H1 (cell line): ENCODE data around the gene HPS3. TPM values are rescaled to one million over a fixed set of nuclear protein-coding genes. Genes with fewer than 3 reads are reported as not detected.

Source experiments
- CTCF ChIA-PET: fragments of 300-600 bp; sonication (Branson Sonifier 250); formaldehyde crosslinking; loops from one replicate; lab custom pipeline; 2021; ENCODE audit not compliant: partially characterized antibody; lab: Charles Lee
- POLR2A ChIA-PET: fragments of 300-600 bp; sonication (Branson Sonifier 250); formaldehyde crosslinking; loops from one replicate; lab custom pipeline; 2021; ENCODE audit warnings: inconsistent platforms; ENCODE audit not compliant: partially characterized antibody; lab: Charles Lee
- DNase-seq, 2 experiments: peaks; one replicate each; pipeline versions ENCODE4 v3.0.0 to v3.0.0-alpha.2; 2010 to 2022; ENCODE audit warnings: low spot score in 2 of 2, low read depth in 1 of 2, mixed read lengths in 1 of 2
- FAIRE-seq: peaks from 2 replicates; lab custom pipeline; 2011; peaks lifted over from hg19 to GRCh38; lab: Jason Lieb, UNC
- H2AFZ ChIP-seq: 2 replicates; pipeline ENCODE4 v1.8.1; 2012; ENCODE audit warnings: low read length, inconsistent platforms
- H2AK5ac ChIP-seq: 2 replicates; pipeline ENCODE4 v1.6.1; 2013; ENCODE audit warnings: low read depth, low read length
- H2BK120ac ChIP-seq: replicated peaks from 2 replicates; pipeline ENCODE3; 2013; ENCODE audit warnings: low read depth, low read length, inconsistent platforms
- H2BK12ac ChIP-seq: 2 replicates; pipeline ENCODE4 v1.6.1; 2013; ENCODE audit warnings: low read depth, low read length
- H2BK15ac ChIP-seq: 2 replicates; pipeline ENCODE4 v1.6.1; 2013; ENCODE audit warnings: low read length
- H2BK20ac ChIP-seq: 2 replicates; pipeline ENCODE4 v1.6.1; 2013; ENCODE audit warnings: low read length
- H2BK5ac ChIP-seq: 2 replicates; pipeline ENCODE4 v1.6.1; 2013; ENCODE audit warnings: low read depth, low read length
- H3K14ac ChIP-seq: 2 replicates; pipeline ENCODE4 v1.6.1; 2013; ENCODE audit warnings: inconsistent platforms; ENCODE audit not compliant: insufficient read length
- H3K18ac ChIP-seq: 2 replicates; pipeline ENCODE4 v1.6.1; 2013; ENCODE audit warnings: low read length; ENCODE audit errors: extremely low read depth
- H3K23ac ChIP-seq: 2 replicates; pipeline ENCODE4 v1.6.1; 2013; ENCODE audit warnings: inconsistent platforms; ENCODE audit not compliant: insufficient read length
- H3K23me2 ChIP-seq: 2 replicates; pipeline ENCODE4 v1.6.1; 2013; ENCODE audit warnings: low read depth, low read length
- H3K27ac ChIP-seq: 2 replicates; pipeline ENCODE4 v1.6.1; 2011; ENCODE audit warnings: low read depth, low read length, inconsistent platforms
- H3K27me3 ChIP-seq, 4 experiments: replicated peaks in 1 of 4; 1 replicate in 1 of 4; 2 replicates in 3 of 4; pipeline versions ENCODE4 v1.6.1 to v1.8.1; 2011 to 2013; ENCODE audit warnings: low read length in 3 of 4, mild to moderate bottlenecking in 3 of 4, inconsistent platforms in 2 of 4, mixed read lengths in 2 of 4, moderate library complexity in 1 of 4; ENCODE audit not compliant: control insufficient read depth in 3 of 4, insufficient read depth in 3 of 4; ENCODE audit errors: extremely low read depth in 1 of 4
- H3K36me3 ChIP-seq, 4 experiments: 2 replicates each; pipeline versions ENCODE4 v1.6.1 to v1.8.1; 2011 to 2013; ENCODE audit warnings: mild to moderate bottlenecking in 4 of 4, low read length in 3 of 4, moderate library complexity in 2 of 4, control low read depth in 1 of 4, inconsistent platforms in 1 of 4; ENCODE audit not compliant: insufficient read depth in 4 of 4, control insufficient read depth in 2 of 4
- H3K4ac ChIP-seq: replicated peaks from 2 replicates; pipeline ENCODE3; 2013; ENCODE audit warnings: low read length, low read depth, mixed read lengths, inconsistent platforms; ENCODE audit not compliant: insufficient read length
- H3K4me1 ChIP-seq, 4 experiments: replicated peaks in 1 of 4; 1 replicate in 1 of 4; 2 replicates in 3 of 4; pipeline versions ENCODE4 v1.6.1 to v1.8.1; 2011 to 2013; ENCODE audit warnings: low read length in 3 of 4, inconsistent platforms in 2 of 4, mixed read lengths in 1 of 4; ENCODE audit not compliant: insufficient read depth in 4 of 4, control insufficient read depth in 3 of 4
- H3K4me2 ChIP-seq, 2 experiments: 2 replicates each; pipeline versions ENCODE4 v1.6.1 to v1.8.1; 2011 to 2013; ENCODE audit warnings: low read depth in 2 of 2, low read length in 2 of 2, control low read depth in 1 of 2, inconsistent platforms in 1 of 2, mild to moderate bottlenecking in 1 of 2; ENCODE audit not compliant: insufficient read depth in 1 of 2
- H3K4me3 ChIP-seq, 4 experiments: fragments of 200-600, 300-600 bp in 1 of 4; sonication (generic), shearing (Covaris generic), sonication (Bioruptor Twin) in 1 of 4; 2 replicates each; pipeline versions ENCODE4 v1.5.1 to v1.8.1; 2011 to 2016; ENCODE audit warnings: low read length in 4 of 4, low read depth in 3 of 4, control low read depth in 2 of 4, inconsistent platforms in 2 of 4, mild to moderate bottlenecking in 2 of 4, mixed read lengths in 1 of 4, moderate library complexity in 1 of 4; ENCODE audit not compliant: insufficient read depth in 2 of 4; ENCODE audit errors: extremely low read depth in 1 of 4
- H3K56ac ChIP-seq: replicated peaks from 2 replicates; pipeline ENCODE3; 2013; ENCODE audit warnings: low read depth, mild to moderate bottlenecking, mixed read lengths, low read length, inconsistent platforms; ENCODE audit not compliant: insufficient read length
- H3K79me1 ChIP-seq: 2 replicates; pipeline ENCODE4 v1.6.1; 2013; ENCODE audit warnings: low read depth, low read length, control low read depth
- H3K79me2 ChIP-seq, 2 experiments: 2 replicates each; pipeline versions ENCODE4 v1.6.1 to v1.8.1; 2012 to 2013; ENCODE audit warnings: low read length in 2 of 2, mild to moderate bottlenecking in 2 of 2, inconsistent platforms in 1 of 2; ENCODE audit not compliant: insufficient read depth in 2 of 2, control insufficient read depth in 1 of 2
- H3K9ac ChIP-seq, 4 experiments: replicated peaks in 1 of 4; 1 replicate in 1 of 4; 2 replicates in 3 of 4; pipeline versions ENCODE4 v1.6.1 to v1.8.1; 2011 to 2013; ENCODE audit warnings: low read depth in 3 of 4, low read length in 3 of 4, control low read depth in 2 of 4, mild to moderate bottlenecking in 2 of 4, moderate library complexity in 2 of 4, inconsistent platforms in 1 of 4; ENCODE audit errors: extremely low read depth in 1 of 4
- H3K9me3 ChIP-seq, 2 experiments: 2 replicates each; pipeline versions ENCODE4 v1.6.1 to v1.8.1; 2012 to 2013; ENCODE audit warnings: mild to moderate bottlenecking in 2 of 2, moderate library complexity in 2 of 2, control low read depth in 1 of 2, inconsistent platforms in 1 of 2, low read depth in 1 of 2, low read length in 1 of 2, mixed read lengths in 1 of 2; ENCODE audit not compliant: insufficient read depth in 2 of 2
- H4K20me1 ChIP-seq, 2 experiments: replicated peaks in 1 of 2; 2 replicates each; pipeline versions ENCODE3 to v1.8.1; 2011 to 2013; ENCODE audit warnings: inconsistent platforms in 2 of 2, low read length in 2 of 2, mild to moderate bottlenecking in 1 of 2; ENCODE audit not compliant: insufficient read depth in 2 of 2, control insufficient read depth in 1 of 2
- H4K5ac ChIP-seq: 2 replicates; pipeline ENCODE4 v1.6.1; 2013; ENCODE audit warnings: low read length, low read depth, mixed read lengths, inconsistent platforms; ENCODE audit not compliant: insufficient read length
- H4K8ac ChIP-seq: 2 replicates; pipeline ENCODE4 v1.8.0; 2013; ENCODE audit warnings: mild to moderate bottlenecking, moderate library complexity, low read length, inconsistent platforms; ENCODE audit not compliant: insufficient read depth; ENCODE audit errors: extremely low read depth
- H4K91ac ChIP-seq: replicated peaks from 2 replicates; pipeline ENCODE3; 2013; ENCODE audit warnings: low read length, mixed read lengths, inconsistent platforms; ENCODE audit not compliant: insufficient read length
- HDAC2 ChIP-seq, 2 experiments: fragments of 300-600 bp in 1 of 2; sonication (generic) in 1 of 2; IDR thresholded peaks; 2 replicates each; pipeline ENCODE4 v1.6.1; 2011 to 2012; ENCODE audit warnings: low read depth in 2 of 2, low read length in 2 of 2, mild to moderate bottlenecking in 2 of 2, moderate library complexity in 2 of 2, borderline replicate concordance in 1 of 2, inconsistent platforms in 1 of 2
- KDM5A ChIP-seq: fragments of 200-600 bp; IDR thresholded peaks from 2 replicates; pipeline ENCODE4 v1.7.1; 2012; ENCODE audit warnings: mild to moderate bottlenecking, low read length, inconsistent platforms, mixed read lengths
- WGBS, 2 experiments: shearing (Covaris generic) in 1 of 2; methylation state at CpG; one replicate each; pipeline versions ENCODE4 v1.1.6 to v1.1.7; 2013 to 2015; ENCODE audit warnings: low lambda C conversion rate in 2 of 2, mixed read lengths in 2 of 2, inconsistent platforms in 1 of 2, low coverage in 1 of 2, missing lambda C conversion rate in 1 of 2; ENCODE audit not compliant: insufficient replicate concordance in 2 of 2, insufficient coverage in 1 of 2, insufficient read length in 1 of 2; ENCODE audit errors: extremely low coverage in 1 of 2, missing lambda C conversion rate in 1 of 2; 5-methylcytosine and 5-hydroxymethylcytosine counted together
- polyA plus RNA-seq, 7 experiments: library from polyadenylated mRNA; depleted of rRNA in 3 of 7; stranded (reverse) in 5 of 7; unstranded in 2 of 7; fragments of >200 nt in 5 of 7; fragments of 200-250 nt in 2 of 7; gene quantifications; 1 replicate in 5 of 7; 2 replicates in 1 of 7; 4 replicates in 1 of 7; pipeline versions ENCODE4 v1.2.1 to v1.2.3, GENCODE V29; 2011 to 2013; ENCODE audit warnings: missing spikeins in 2 of 7, mixed read lengths in 2 of 7
- total RNA-seq: library from RNA; stranded (reverse); fragmentation: NEBNext Ultra II Directional; extraction: Animal tissue kit (Norgen Biotek cat#: 25700); gene quantifications from 2 replicates; pipeline ENCODE4 v1.2.1, GENCODE V29; 2021
- TF ChIP-seq, protein P1 (sequence below), 3 experiments: IDR thresholded peaks; 1 replicate in 2 of 3; 2 replicates in 1 of 3; pipeline versions ENCODE4 v1.5.1 to v1.6.1; 2011; ENCODE audit warnings: low read length in 3 of 3, mild to moderate bottlenecking in 3 of 3, inconsistent platforms in 2 of 3, low read depth in 1 of 3, moderate library complexity in 1 of 3; ENCODE audit not compliant: insufficient read depth in 1 of 3; ENCODE audit errors: control extremely low read depth in 1 of 3

HPS3 gene
- total and polyA plus RNA-seq, 2 of the 8 experiments (the other 6 are each of a cell fraction or from before 2014, with no cell fraction given), result 23.7 to 48.7 TPM

DNA sequence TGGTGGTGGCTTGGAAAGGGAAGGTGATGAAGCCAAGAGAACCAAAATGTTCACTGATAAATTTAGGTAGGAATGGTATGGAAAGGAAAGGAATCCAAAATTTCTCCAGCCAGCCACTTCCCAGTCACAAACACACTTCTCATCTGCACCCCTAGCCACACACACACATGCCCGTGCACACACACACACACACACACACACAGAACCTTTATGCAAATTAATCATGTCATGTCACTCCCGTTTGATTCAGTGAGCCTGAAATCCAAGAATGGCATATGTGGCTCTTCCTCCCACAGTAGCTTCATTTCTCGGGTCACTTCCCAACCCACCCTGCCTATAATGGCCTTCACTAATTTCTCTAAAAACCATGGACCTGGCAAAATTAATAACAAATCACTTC is 40.0 kb upstream of the HPS3 start:
- Histone ChIP-seq H3K27me3 (peaks cover 0 to 8% (median 2%) of the 10 kb centered on the region in 4 experiments; a peak in 4 of 7 replicates), H3K79me2 (peaks cover 0 to 7% of the 10 kb centered on the region in 2 experiments; a peak in 2 of 4 replicates), H3K79me1 (peaks cover 3% of the 10 kb centered on the region; the same call in 1 of the 2 replicates), H3K23me2 (peaks cover 8% of the 10 kb centered on the region; the same call in 1 of the 2 replicates), H3K9ac (no peak overlapping the region), H3K4me1 (peaks cover 0 to 5% (median under 1%) of the 10 kb centered on the region in 4 experiments; a peak in 4 of 7 replicates), H2BK12ac (no peak overlapping the region), H2BK5ac (no peak overlapping the region), H2AFZ (no peak overlapping the region), H2BK120ac (no peak overlapping the region), H3K56ac (peak overlapping the region; percentile 39), H4K5ac (no peak overlapping the region), H2BK20ac (no peak overlapping the region), H3K36me3 (peaks cover 0 to 6% (median 0%) of the 10 kb centered on the region in 4 experiments; a peak in 2 of 8 replicates), H3K4ac (no peak overlapping the region), H3K27ac (no peak overlapping the region), H3K14ac (no peak overlapping the region), H3K4me2 (no peak overlapping the region), H2BK15ac (no peak overlapping the region), H3K4me3 (no peak overlapping the region), H3K18ac (no peak overlapping the region), H4K91ac (no peak overlapping the region), H3K9me3 (peaks cover 0 to 6% of the 10 kb centered on the region in 2 experiments; a peak in 1 of 4 replicates), H4K8ac (no peak overlapping the region), H2AK5ac (no peak overlapping the region), H3K23ac (no peak overlapping the region), H4K20me1 (peaks cover 0 to 7% of the 10 kb centered on the region in 2 experiments)
- ChIA-PET POLR2A (no interaction called here), CTCF (interaction anchor here (0.7 to 1.4 kb wide), 2 partner anchors 138 to 430 kb away, joined by 3 read pairs; no protein-coding TSS in a partner anchor)
- WGBS, 2 experiments, result 90% methylated on average over 3 of the region's 3 CpGs; no CpG with 5 or more reads in 1 of the 2 experiments
- FAIRE-seq (no peak), DNase-seq (no peak)
- TF ChIP-seq, protein P1, sequence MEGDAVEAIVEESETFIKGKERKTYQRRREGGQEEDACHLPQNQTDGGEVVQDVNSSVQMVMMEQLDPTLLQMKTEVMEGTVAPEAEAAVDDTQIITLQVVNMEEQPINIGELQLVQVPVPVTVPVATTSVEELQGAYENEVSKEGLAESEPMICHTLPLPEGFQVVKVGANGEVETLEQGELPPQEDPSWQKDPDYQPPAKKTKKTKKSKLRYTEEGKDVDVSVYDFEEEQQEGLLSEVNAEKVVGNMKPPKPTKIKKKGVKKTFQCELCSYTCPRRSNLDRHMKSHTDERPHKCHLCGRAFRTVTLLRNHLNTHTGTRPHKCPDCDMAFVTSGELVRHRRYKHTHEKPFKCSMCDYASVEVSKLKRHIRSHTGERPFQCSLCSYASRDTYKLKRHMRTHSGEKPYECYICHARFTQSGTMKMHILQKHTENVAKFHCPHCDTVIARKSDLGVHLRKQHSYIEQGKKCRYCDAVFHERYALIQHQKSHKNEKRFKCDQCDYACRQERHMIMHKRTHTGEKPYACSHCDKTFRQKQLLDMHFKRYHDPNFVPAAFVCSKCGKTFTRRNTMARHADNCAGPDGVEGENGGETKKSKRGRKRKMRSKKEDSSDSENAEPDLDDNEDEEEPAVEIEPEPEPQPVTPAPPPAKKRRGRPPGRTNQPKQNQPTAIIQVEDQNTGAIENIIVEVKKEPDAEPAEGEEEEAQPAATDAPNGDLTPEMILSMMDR (IDR thresholded peaks at IDR 0.05; ENCODE audit: control extremely low read depth in 1 of 3, insufficient read depth in 1 of 3, low read depth in 1 of 3, low read length in 3 of 3), result no peak
- TF ChIP-seq KDM5A, result no peak
- TF ChIP-seq HDAC2 (IDR thresholded peaks at IDR 0.05; ENCODE audit: borderline replicate concordance in 1 of 2, low read depth in 2 of 2, low read length in 2 of 2), result no peak
